Sigmoid colon (tissue), 4 donors: ENCODE data around the gene RAB36.

ENCODE experiments used
- EP300 ChIP-seq, 4 donors: sonication (generic); formaldehyde crosslinking; IDR thresholded peaks; one replicate each; pipeline ENCODE4 v1.6.1; 2017; ENCODE audit warnings: antibody characterized with exemption in 4 of 4
- POLR2A ChIP-seq, 2 donors: fragments of 450-650 bp; IDR thresholded peaks; one replicate each; pipeline ENCODE4 v1.6.1; 2016; ENCODE audit warnings: antibody characterized with exemption in 2 of 2, mild to moderate bottlenecking in 2 of 2, moderate library complexity in 2 of 2
- POLR2AphosphoS5 ChIP-seq, 4 donors: sonication (generic); formaldehyde crosslinking; IDR thresholded peaks; one replicate each; pipeline ENCODE4 v1.6.1; 2017; ENCODE audit warnings: antibody characterized with exemption in 4 of 4
- TF ChIP-seq, protein P1 (sequence below), 4 experiments: fragments of 450-650 bp in 3 of 4; fragments of 200-600 bp in 1 of 4; IDR thresholded peaks; one replicate each; pipeline ENCODE4 v1.5.1; 2016 to 2019; ENCODE audit warnings: antibody characterized with exemption in 4 of 4, mild to moderate bottlenecking in 3 of 4, moderate library complexity in 2 of 4

DNA sequence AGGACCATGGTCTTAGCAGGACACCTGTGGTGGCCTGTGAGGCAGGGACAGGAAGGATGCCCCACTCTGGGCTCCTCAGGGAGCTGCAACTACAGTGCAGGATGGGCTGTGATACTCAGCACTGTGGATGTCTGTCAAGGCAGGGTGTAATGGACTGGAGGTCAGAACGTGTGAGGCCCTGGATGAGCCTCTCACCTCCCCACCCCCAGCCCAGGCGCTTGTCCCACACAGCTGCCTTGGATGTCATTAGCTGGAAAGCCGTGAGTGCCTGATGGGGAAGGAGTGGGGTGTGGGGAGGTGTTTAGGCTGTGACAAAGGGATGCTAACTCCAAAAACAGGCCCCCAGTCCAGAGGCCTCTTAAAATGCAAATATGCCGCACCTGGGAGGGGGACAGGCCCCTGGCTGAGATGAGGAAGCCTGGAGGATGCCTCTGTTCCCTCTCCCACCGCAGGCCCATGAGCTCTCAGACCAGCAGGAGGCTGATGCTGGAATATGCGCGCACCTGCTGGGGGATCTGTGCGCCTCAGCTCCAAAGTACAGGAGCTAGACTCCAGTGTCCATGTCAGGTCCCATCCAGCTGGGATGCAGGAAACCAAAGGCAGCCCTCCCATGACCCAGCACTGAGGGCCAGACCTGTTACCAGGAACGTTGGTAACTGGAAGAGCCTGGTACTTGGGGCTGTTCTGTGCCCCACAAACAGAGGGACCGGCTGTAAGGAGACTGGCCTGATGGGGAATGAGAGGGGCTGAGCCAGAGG is 28.6 kb upstream of the RAB36 start:
- TF ChIP-seq, protein P1, sequence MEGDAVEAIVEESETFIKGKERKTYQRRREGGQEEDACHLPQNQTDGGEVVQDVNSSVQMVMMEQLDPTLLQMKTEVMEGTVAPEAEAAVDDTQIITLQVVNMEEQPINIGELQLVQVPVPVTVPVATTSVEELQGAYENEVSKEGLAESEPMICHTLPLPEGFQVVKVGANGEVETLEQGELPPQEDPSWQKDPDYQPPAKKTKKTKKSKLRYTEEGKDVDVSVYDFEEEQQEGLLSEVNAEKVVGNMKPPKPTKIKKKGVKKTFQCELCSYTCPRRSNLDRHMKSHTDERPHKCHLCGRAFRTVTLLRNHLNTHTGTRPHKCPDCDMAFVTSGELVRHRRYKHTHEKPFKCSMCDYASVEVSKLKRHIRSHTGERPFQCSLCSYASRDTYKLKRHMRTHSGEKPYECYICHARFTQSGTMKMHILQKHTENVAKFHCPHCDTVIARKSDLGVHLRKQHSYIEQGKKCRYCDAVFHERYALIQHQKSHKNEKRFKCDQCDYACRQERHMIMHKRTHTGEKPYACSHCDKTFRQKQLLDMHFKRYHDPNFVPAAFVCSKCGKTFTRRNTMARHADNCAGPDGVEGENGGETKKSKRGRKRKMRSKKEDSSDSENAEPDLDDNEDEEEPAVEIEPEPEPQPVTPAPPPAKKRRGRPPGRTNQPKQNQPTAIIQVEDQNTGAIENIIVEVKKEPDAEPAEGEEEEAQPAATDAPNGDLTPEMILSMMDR (IDR thresholded peaks at IDR 0.05): no peak
- TF ChIP-seq POLR2A (IDR thresholded peaks at IDR 0.05) (no peak), POLR2AphosphoS5 (IDR thresholded peaks at IDR 0.05) (no peak), EP300 (IDR thresholded peaks at IDR 0.05) (no peak)
